Measurements from ENCODE around the gene MBOAT2.
A peak's percentile ranks its signal among the peaks of the same experiment; 100 is the strongest.
"Not testable (repeated sequence)": the region's sequence is repeated elsewhere in the genome, so short reads cannot be mapped to it uniquely, and the experiment has no call there.

The MBOAT2 gene

GRCh38 chr2:9003616-9004337 is at the start of gene MBOAT2:
TSS of gene MBOAT2 (minus strand) at chr2:9003684. CDS start at chr2:9003614, 70 bp downstream.
- peak; percentile 97 for DNase-seq

- DNase-seq = no peak
Observed at GRCh38 chr2:9052821-9053533, 49.5 kb upstream of the MBOAT2 start.

GRCh38 chr2:9051451-9051850 is 48.0 kb upstream of the MBOAT2 start:
- DNase-seq = not testable (repeated sequence)

- no peak for DNase-seq
Observed at GRCh38 chr2:9050122-9050809, 46.8 kb upstream of the MBOAT2 start.

- DNase-seq = no peak
Observed at GRCh38 chr2:9045595-9045994, 42.1 kb upstream of the MBOAT2 start.

- DNase-seq = not testable (repeated sequence)
Observed at GRCh38 chr2:9043491-9043890, 40.0 kb upstream of the MBOAT2 start.

- DNase-seq = no peak
Observed at GRCh38 chr2:9037166-9037565, 33.7 kb upstream of the MBOAT2 start.

- DNase-seq = peak; percentile 32
Observed at GRCh38 chr2:9033385-9034168, 30.1 kb upstream of the MBOAT2 start.

- no peak for DNase-seq
Observed at GRCh38 chr2:9032536-9033255, 29.2 kb upstream of the MBOAT2 start.

- no peak for DNase-seq
Observed at GRCh38 chr2:9032121-9032520, 28.6 kb upstream of the MBOAT2 start.

GRCh38 chr2:9031246-9031645 is 27.8 kb upstream of the MBOAT2 start:
- DNase-seq = no peak

GRCh38 chr2:9030841-9031240 is 27.4 kb upstream of the MBOAT2 start:
- DNase-seq = peak; percentile 76

GRCh38 chr2:9030190-9030589 is 26.7 kb upstream of the MBOAT2 start:
- DNase-seq = no peak

- no peak for DNase-seq
Observed at GRCh38 chr2:9029721-9030120, 26.2 kb upstream of the MBOAT2 start.

GRCh38 chr2:9027884-9028283 is 24.4 kb upstream of the MBOAT2 start:
- DNase-seq = no peak

- DNase-seq = no peak
Observed at GRCh38 chr2:9025746-9026145, 22.3 kb upstream of the MBOAT2 start.

GRCh38 chr2:9024575-9024974 is 21.1 kb upstream of the MBOAT2 start:
- no peak for DNase-seq

- no peak for DNase-seq
Observed at GRCh38 chr2:9021563-9022211, 18.2 kb upstream of the MBOAT2 start.

GRCh38 chr2:9020267-9020666 is 16.8 kb upstream of the MBOAT2 start:
- no peak for DNase-seq

GRCh38 chr2:9018534-9018933 is 15.1 kb upstream of the MBOAT2 start:
- no peak for DNase-seq

- no peak for DNase-seq
Observed at GRCh38 chr2:9018109-9018508, 14.6 kb upstream of the MBOAT2 start.

- no peak for DNase-seq
Observed at GRCh38 chr2:9017411-9017810, 13.9 kb upstream of the MBOAT2 start.

Data from femur (tissue), 1 donor.